K562 (cell line): ENCODE measurements around the gene BTRC. TPM values are rescaled to one million over a fixed set of nuclear protein-coding genes. Genes with fewer than 3 reads are reported as not detected.

Source experiments
- CBFB ChIP-seq: sonication (generic); formaldehyde crosslinking; IDR thresholded peaks from 2 replicates; pipeline ENCODE4 v1.4.0; 2020; ENCODE audit warnings: mild to moderate bottlenecking, missing genetic modification reagents
- CSDE1 ChIP-seq, 2 experiments: fragments of 450-650 bp; IDR thresholded peaks; 2 replicates each; pipeline ENCODE4 v1.6.1; 2016; ENCODE audit warnings: mild to moderate bottlenecking in 1 of 2
- MGA ChIP-seq: fragments of 450-650 bp; IDR thresholded peaks from 2 replicates; pipeline ENCODE4 v1.6.1; 2016; ENCODE audit warnings: mild to moderate bottlenecking, moderate library complexity
- NFIC ChIP-seq: fragments of 450-650 bp; IDR thresholded peaks from 2 replicates; pipeline ENCODE4 v1.6.1; 2017; ENCODE audit warnings: mild to moderate bottlenecking, inconsistent platforms
- RUNX1 ChIP-seq: sonication (generic); IDR thresholded peaks from 2 replicates; pipeline ENCODE4 v1.6.1; 2016; ENCODE audit warnings: antibody characterized with exemption, low read depth
- THAP7 ChIP-seq: fragments of 250-450 bp; sonication (Bioruptor Pico); IDR thresholded peaks from 2 replicates; pipeline ENCODE4 v1.5.0; 2021
- ZNF407 ChIP-seq: fragments of 450-650 bp; IDR thresholded peaks from 2 replicates; pipeline ENCODE4 v1.6.1; 2016; ENCODE audit warnings: low read depth
- polyA plus RNA-seq, 8 experiments: library from polyadenylated mRNA; depleted of rRNA in 4 of 8; stranded (reverse) in 5 of 8; unstranded in 3 of 8; fragments of >200 nt; fragmentation: Nextera tagmentation in 2 of 8; fragmentation: Illumina TruSeq in 1 of 8; extraction: Ambion mirVana in 2 of 8; extraction: Trizol in 1 of 8; gene quantifications; 2 replicates each; pipeline versions ENCODE4 v1.2.1 to v1.2.3, GENCODE V29; 2011 to 2014; ENCODE audit warnings: inconsistent platforms in 1 of 8, missing spikeins in 1 of 8
- total RNA-seq, 7 experiments: library from RNA; depleted of rRNA in 6 of 7; stranded (reverse); fragments of >200 nt in 6 of 7; fragmentation: Illumina TruSeq in 2 of 7; extraction: Trizol in 2 of 7; gene quantifications; 2 replicates each; pipeline versions ENCODE4 v1.2.1 to v1.2.3, GENCODE V29; 2011 to 2021; ENCODE audit warnings: low replicate concordance in 1 of 7

Gene BTRC
- total and polyA plus RNA-seq, 9 of the 15 experiments (the other 6 are each of a cell fraction or from before 2014, with no cell fraction given), result 1.6 to 15.4 (median 7.0) TPM

GRCh38 chr10:101450277-101451080, 96.5 kb downstream of the BTRC start (continued):
- TF ChIP-seq MGA (peak; percentile 37), CBFB (CRISPR knock-in tag) (no peak), NFIC (peak; percentile 29; the same call in 1 of the 2 replicates), ZNF407 (no peak), RUNX1 (no peak), THAP7 (CRISPR knock-in tag) (no peak), CSDE1 (IDR thresholded peaks at IDR 0.05) (no peak)
